Ishikawa (cell line): ENCODE measurements around the gene CSF3R.

Experiments
- CEBPB ChIP-seq: IDR thresholded peaks from 2 replicates; pipeline ENCODE4 v1.6.1; 2012
- CREB1 ChIP-seq: IDR thresholded peaks from 2 replicates; pipeline ENCODE4 v1.6.1; 2012; ENCODE audit warnings: low read depth
- EGR1 ChIP-seq: IDR thresholded peaks from 2 replicates; pipeline ENCODE4 v1.6.1; 2012
- EP300 ChIP-seq: IDR thresholded peaks from 2 replicates; pipeline ENCODE4 v1.6.1; 2012; ENCODE audit warnings: borderline replicate concordance
- FOXM1 ChIP-seq: IDR thresholded peaks from 2 replicates; pipeline ENCODE4 v1.6.1; 2012; ENCODE audit warnings: low read depth, borderline replicate concordance
- MAX ChIP-seq: IDR thresholded peaks from 2 replicates; pipeline ENCODE4 v1.6.1; 2012
- NFIC ChIP-seq: IDR thresholded peaks from 2 replicates; pipeline ENCODE4 v1.6.1; 2012
- RAD21 ChIP-seq: IDR thresholded peaks from 2 replicates; pipeline ENCODE4 v1.6.1; 2012; ENCODE audit warnings: low read depth
- REST ChIP-seq: IDR thresholded peaks from 2 replicates; pipeline ENCODE4 v1.6.1; 2012; ENCODE audit warnings: low read depth, mild to moderate bottlenecking
- TAF1 ChIP-seq: IDR thresholded peaks from 2 replicates; pipeline ENCODE4 v1.6.1; 2012; ENCODE audit warnings: low read depth, mild to moderate bottlenecking
- TCF12 ChIP-seq: IDR thresholded peaks from 2 replicates; pipeline ENCODE4 v1.6.1; 2012; ENCODE audit warnings: low read depth
- TEAD4 ChIP-seq: IDR thresholded peaks from 2 replicates; pipeline ENCODE4 v1.6.1; 2012
- USF1 ChIP-seq: IDR thresholded peaks from 2 replicates; pipeline ENCODE4 v1.6.1; 2012
- YY1 ChIP-seq: IDR thresholded peaks from 2 replicates; pipeline ENCODE4 v1.6.1; 2012; ENCODE audit warnings: low read depth
- ZBTB7A ChIP-seq: IDR thresholded peaks from 2 replicates; pipeline ENCODE4 v1.6.1; 2012; ENCODE audit warnings: low read depth

Gene CSF3R

GRCh38 chr1:36475341-36475740 lies 7.4 kb downstream of the CSF3R start:
- TF ChIP-seq TEAD4 (no peak), TAF1 (no peak), CREB1 (no peak), NFIC (no peak), CEBPB (no peak)

- TF ChIP-seq CEBPB: no peak
These were observed 10.1 kb downstream of the CSF3R start for GRCh38 chr1:36472656-36473055.

- no peak for TF ChIP-seq TEAD4
- TF ChIP-seq EP300: no peak
- no peak for TF ChIP-seq FOXM1
- TF ChIP-seq MAX: no peak
- TF ChIP-seq REST: no peak
- TF ChIP-seq TAF1: no peak
- TF ChIP-seq USF1: no peak
These were observed 10.7 kb downstream of the CSF3R start for GRCh38 chr1:36471830-36472641.

- no peak for TF ChIP-seq MAX
- TF ChIP-seq USF1: no peak
- TF ChIP-seq TAF1: no peak
- no peak for TF ChIP-seq EGR1
- no peak for TF ChIP-seq NFIC
- no peak for TF ChIP-seq TEAD4
- TF ChIP-seq CREB1: no peak
- no peak for TF ChIP-seq EP300
- TF ChIP-seq TCF12: no peak
- TF ChIP-seq REST: no peak
- no peak for TF ChIP-seq YY1
- TF ChIP-seq CEBPB: no peak
- TF ChIP-seq FOXM1: no peak
- no peak for TF ChIP-seq ZBTB7A
- no peak for TF ChIP-seq RAD21
These were observed 13.6 kb downstream of the CSF3R start for GRCh38 chr1:36469163-36469562.

- TF ChIP-seq USF1 (no peak), EP300 (no peak), TAF1 (no peak), CEBPB (no peak), REST (no peak), YY1 (no peak)
These were observed 14.8 kb downstream of the CSF3R start for GRCh38 chr1:36467700-36468455.
